ENCODE data around the gene RNASEH2A. TPM values are rescaled to one million over a fixed set of nuclear protein-coding genes. Genes with fewer than 3 reads are reported as not detected.

Gene RNASEH2A
- total RNA-seq, 1 experiment from 2014 or later: 120 TPM

DNA sequence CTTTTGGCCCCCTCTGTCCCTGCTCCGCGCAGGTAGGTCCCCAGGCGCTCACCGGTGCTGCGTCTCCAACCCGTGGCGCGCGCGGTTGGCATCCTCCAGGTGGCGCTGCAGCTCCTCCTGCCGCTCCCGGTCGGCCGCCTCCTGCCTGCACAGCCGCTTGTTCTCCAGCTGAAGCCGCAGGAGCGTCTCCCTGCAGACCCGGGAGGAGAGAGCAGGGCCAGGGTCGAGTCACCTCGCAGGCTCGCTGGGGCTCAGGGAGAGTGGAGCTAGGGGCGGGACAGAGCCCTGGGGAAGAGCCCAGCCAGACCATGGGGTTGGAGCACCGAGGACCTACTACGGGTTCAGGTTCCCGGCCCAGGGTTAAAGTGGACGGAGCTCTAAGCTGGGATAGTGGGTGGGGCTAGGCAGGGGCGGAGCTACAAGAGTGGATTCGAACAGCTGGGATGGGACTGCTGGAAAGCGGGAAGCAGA is 40.3 kb upstream of the RNASEH2A start:
- H4K20me1 ChIP-seq (ENCODE audit: low read length): no peaks in the 10 kb centered on the region
- H3K79me2 ChIP-seq (ENCODE audit: low read length): no peaks in the 10 kb centered on the region
- no peak overlapping the region for H3K27ac ChIP-seq (ENCODE audit: low read length)
- H3K9me2 ChIP-seq (replicated peaks; ENCODE audit: low read length): no peaks in the 10 kb centered on the region
- DNase-seq (peak; percentile 79), ATAC-seq (peak; percentile 92)
- H2AFZ ChIP-seq (ENCODE audit: low read length): peak overlapping the region; percentile 66; the same call in 1 of the 2 replicates
- no peak overlapping the region for H3K9ac ChIP-seq (ENCODE audit: low read length)
- TF ChIP-seq EZH2phosphoT487 (IDR thresholded peaks at IDR 0.05; ENCODE audit: borderline replicate concordance, low read length): no peak
- TF ChIP-seq, protein P1, sequence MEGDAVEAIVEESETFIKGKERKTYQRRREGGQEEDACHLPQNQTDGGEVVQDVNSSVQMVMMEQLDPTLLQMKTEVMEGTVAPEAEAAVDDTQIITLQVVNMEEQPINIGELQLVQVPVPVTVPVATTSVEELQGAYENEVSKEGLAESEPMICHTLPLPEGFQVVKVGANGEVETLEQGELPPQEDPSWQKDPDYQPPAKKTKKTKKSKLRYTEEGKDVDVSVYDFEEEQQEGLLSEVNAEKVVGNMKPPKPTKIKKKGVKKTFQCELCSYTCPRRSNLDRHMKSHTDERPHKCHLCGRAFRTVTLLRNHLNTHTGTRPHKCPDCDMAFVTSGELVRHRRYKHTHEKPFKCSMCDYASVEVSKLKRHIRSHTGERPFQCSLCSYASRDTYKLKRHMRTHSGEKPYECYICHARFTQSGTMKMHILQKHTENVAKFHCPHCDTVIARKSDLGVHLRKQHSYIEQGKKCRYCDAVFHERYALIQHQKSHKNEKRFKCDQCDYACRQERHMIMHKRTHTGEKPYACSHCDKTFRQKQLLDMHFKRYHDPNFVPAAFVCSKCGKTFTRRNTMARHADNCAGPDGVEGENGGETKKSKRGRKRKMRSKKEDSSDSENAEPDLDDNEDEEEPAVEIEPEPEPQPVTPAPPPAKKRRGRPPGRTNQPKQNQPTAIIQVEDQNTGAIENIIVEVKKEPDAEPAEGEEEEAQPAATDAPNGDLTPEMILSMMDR (conservative IDR thresholded peaks at IDR 0.05; ENCODE audit: low read depth, low read length): peak; percentile 81
- H3K4me2 ChIP-seq (ENCODE audit: low read length): peak overlapping the region; percentile 92
- intact Hi-C loops (cut with micrococcal nuclease): no loop called here
- BruUV-seq (replicated peaks): no TSS peak
- no peaks in the 10 kb centered on the region for H3K9me3 ChIP-seq (ENCODE audit: low read length)
- H3K27me3 ChIP-seq (ENCODE audit: low read length): no peaks in the 10 kb centered on the region
- H3K36me3 ChIP-seq (ENCODE audit: low read depth, low read length): peaks cover 20% of the 10 kb centered on the region
- no peaks in the 10 kb centered on the region for H3K4me1 ChIP-seq (ENCODE audit: insufficient read depth, low read length)
- peak overlapping the region; percentile 67 for H3K4me3 ChIP-seq (ENCODE audit: low read length)
- no peaks in the 10 kb centered on the region for H3F3A ChIP-seq (ENCODE audit: low read length, unreplicated experiment)
- ChIA-PET CTCF (interaction anchor here (0.5 to 1.2 kb wide), 7 partner anchors 9 to 85 kb away, joined by 3 to 12 read pairs (median 4); no protein-coding TSS in a partner anchor), POLR2A (ENCODE audit: unreplicated experiment) (interaction anchor here (0.6 to 1.1 kb wide), 2 partner anchors 27 to 34 kb away, joined by 3 to 4 read pairs; no protein-coding TSS in a partner anchor)

DNA sequence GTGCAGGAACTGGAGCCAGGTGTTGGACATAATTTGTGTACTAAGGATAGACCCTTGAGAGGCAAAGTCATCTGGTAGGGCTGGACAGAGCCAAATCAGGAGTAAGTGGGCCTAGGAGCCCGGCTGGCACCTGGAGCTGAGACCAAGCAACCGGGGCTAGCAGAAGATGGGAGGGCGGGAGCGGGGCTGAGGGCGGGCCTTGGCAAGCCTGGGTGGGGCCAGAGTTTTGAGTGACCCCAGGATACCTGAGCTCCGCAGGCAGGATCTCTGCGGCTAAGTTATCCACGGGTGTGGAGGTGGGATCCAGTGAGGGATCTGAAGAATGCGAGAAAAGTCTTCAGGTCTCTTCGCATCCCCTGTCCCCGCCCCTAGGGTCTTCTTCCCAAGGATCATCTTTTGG is 39.2 kb upstream of the RNASEH2A start:
- ChIA-PET CTCF (interaction anchor here (0.6 to 1.2 kb wide), 2 partner anchors 31 to 72 kb away, joined by 3 read pairs; no protein-coding TSS in a partner anchor), POLR2A (ENCODE audit: unreplicated experiment) (interaction anchor here (0.6 kb wide), 1 partner anchor 9 kb away, joined by 6 read pairs; no protein-coding TSS in a partner anchor)
- H3K36me3 ChIP-seq (ENCODE audit: low read depth, low read length): peaks cover 20% of the 10 kb centered on the region
- H3K27ac ChIP-seq (ENCODE audit: low read length): no peak overlapping the region
- ATAC-seq (no peak), DNase-seq (no peak)
- H2AFZ ChIP-seq (ENCODE audit: low read length): no peak overlapping the region
- no peaks in the 10 kb centered on the region for H3K9me2 ChIP-seq (replicated peaks; ENCODE audit: low read length)
- no peaks in the 10 kb centered on the region for H3K9me3 ChIP-seq (ENCODE audit: low read length)
- H3K4me3 ChIP-seq (ENCODE audit: low read length): no peak overlapping the region
- TF ChIP-seq EZH2 (IDR thresholded peaks at IDR 0.05; ENCODE audit: low read length, unreplicated experiment): no peak
- TF ChIP-seq, protein P1 (conservative IDR thresholded peaks at IDR 0.05; ENCODE audit: low read depth, low read length): no peak
- TF ChIP-seq EZH2phosphoT487 (IDR thresholded peaks at IDR 0.05; ENCODE audit: borderline replicate concordance, low read length): no peak
- H3K79me2 ChIP-seq (ENCODE audit: low read length): no peaks in the 10 kb centered on the region
- H3K9ac ChIP-seq (ENCODE audit: low read length): no peak overlapping the region
- H4K20me1 ChIP-seq (ENCODE audit: low read length): no peaks in the 10 kb centered on the region
- intact Hi-C loops (cut with micrococcal nuclease): no loop called here
- no peaks in the 10 kb centered on the region for H3K27me3 ChIP-seq (ENCODE audit: low read length)
- no peak overlapping the region for H3K4me2 ChIP-seq (ENCODE audit: low read length)
- H3F3A ChIP-seq (ENCODE audit: low read length, unreplicated experiment): no peaks in the 10 kb centered on the region
- BruUV-seq (replicated peaks): no TSS peak
- no peaks in the 10 kb centered on the region for H3K4me1 ChIP-seq (ENCODE audit: insufficient read depth, low read length)

DNA sequence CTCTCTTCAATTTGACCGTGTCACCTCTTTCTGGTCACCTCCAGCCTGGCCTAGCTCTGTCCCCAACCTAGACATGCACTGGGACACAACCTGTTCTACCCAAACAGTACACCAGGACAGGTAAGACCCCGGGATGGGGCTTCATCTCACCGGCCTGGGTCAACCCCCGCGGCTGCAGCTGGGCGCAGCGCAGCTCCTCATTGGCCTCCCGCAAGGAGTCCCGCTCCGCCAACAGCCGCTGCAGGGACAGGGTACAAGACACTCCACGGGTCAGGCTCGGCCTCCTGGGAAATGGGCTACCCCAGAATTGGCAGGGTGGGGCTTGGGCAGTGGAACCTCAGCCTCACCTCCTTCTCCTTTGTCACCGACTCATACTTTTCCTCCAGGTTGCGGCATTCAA is 38.7 kb upstream of the RNASEH2A start:
- Histone ChIP-seq H3K4me1 (ENCODE audit: insufficient read depth, low read length) (no peaks in the 10 kb centered on the region), H3K9me2 (replicated peaks; ENCODE audit: low read length) (no peaks in the 10 kb centered on the region), H3K9ac (ENCODE audit: low read length) (no peak overlapping the region), H3K36me3 (ENCODE audit: low read depth, low read length) (peaks cover 20% of the 10 kb centered on the region), H3K79me2 (ENCODE audit: low read length) (no peaks in the 10 kb centered on the region), H2AFZ (ENCODE audit: low read length) (no peak overlapping the region), H3K27me3 (ENCODE audit: low read length) (no peaks in the 10 kb centered on the region), H3K27ac (ENCODE audit: low read length) (no peak overlapping the region), H3K4me3 (ENCODE audit: low read length) (no peak overlapping the region), H3K4me2 (ENCODE audit: low read length) (no peak overlapping the region), H3F3A (ENCODE audit: low read length, unreplicated experiment) (no peaks in the 10 kb centered on the region), H3K9me3 (ENCODE audit: low read length) (no peaks in the 10 kb centered on the region), H4K20me1 (ENCODE audit: low read length) (no peaks in the 10 kb centered on the region)
- intact Hi-C loops (cut with micrococcal nuclease): no loop called here
- no peak for ATAC-seq
- TF ChIP-seq, protein P1 (conservative IDR thresholded peaks at IDR 0.05; ENCODE audit: low read depth, low read length): no peak
- TF ChIP-seq EZH2 (IDR thresholded peaks at IDR 0.05; ENCODE audit: low read length, unreplicated experiment) (no peak), EZH2phosphoT487 (IDR thresholded peaks at IDR 0.05; ENCODE audit: borderline replicate concordance, low read length) (no peak)
- POLR2A ChIA-PET (ENCODE audit: unreplicated experiment): interaction anchor here (0.6 kb wide), 1 partner anchor 9 kb away, joined by 6 read pairs; no protein-coding TSS in a partner anchor
- DNase-seq: no peak
- CTCF ChIA-PET: interaction anchor here (0.6 kb wide), 1 partner anchor 71 kb away, joined by 3 read pairs; no protein-coding TSS in a partner anchor
- no TSS peak for BruUV-seq (replicated peaks)
